Activated T-helper 17 cell treated with anti-CD3 and anti-CD28 coated beads, Interleukin-2, amount 50 U/mL, for 72 hours (primary cell): ENCODE results near the gene ANKRD52. TPM values are rescaled to one million over a fixed set of nuclear protein-coding genes. Genes with fewer than 3 reads are reported as not detected.

Source experiments
- ATAC-seq: fragments of 150-1000 bp; cut with Tn5 transposase; replicated peaks from 2 replicates; pipeline ENCODE4 v1.10.0; 2021; ENCODE audit warnings: mild to moderate bottlenecking, moderate library complexity
- H3K27ac Mint-ChIP-seq: one replicate; pipeline ENCODE4 v1.8.0; 2022; ENCODE audit warnings: mixed read lengths
- H3K27me3 Mint-ChIP-seq: one replicate; pipeline ENCODE4 v1.8.0; 2022; ENCODE audit warnings: mixed read lengths
- H3K36me3 Mint-ChIP-seq: one replicate; pipeline ENCODE4 v1.8.0; 2022; ENCODE audit warnings: low read depth, mild to moderate bottlenecking, mixed read lengths
- H3K4me1 Mint-ChIP-seq: one replicate; pipeline ENCODE4 v1.8.0; 2022; ENCODE audit warnings: mixed read lengths
- H3K4me3 Mint-ChIP-seq: one replicate; pipeline ENCODE4 v1.8.0; 2022; ENCODE audit warnings: mild to moderate bottlenecking, mixed read lengths
- H3K9me3 Mint-ChIP-seq: one replicate; pipeline ENCODE4 v1.8.0; 2022; ENCODE audit warnings: mixed read lengths
- total RNA-seq, 2 donors: library from RNA; stranded (reverse); gene quantifications; one replicate each; pipeline ENCODE4 v1.2.3, GENCODE V29; 2022

ANKRD52 gene
- total RNA-seq, 2 donors from 2014 or later = 31.1 to 43.0 TPM

GRCh38 chr12:56221757-56222530 lies 36.2 kb downstream of the ANKRD52 start, which contains the start of gene RNF41:
TSS of gene RNF41 (minus strand) at chr12:56221922. CDS start at chr12:56214047, 7,875 bp downstream.
- Mint-ChIP-seq H3K27me3 (no peaks in the 10 kb centered on the region), H3K9me3 (no peaks in the 10 kb centered on the region), H3K4me1 (peaks cover 23% of the 10 kb centered on the region), H3K27ac (peak within 1 kb of the TSS; percentile 99), H3K36me3 (peaks cover 36% of the 10 kb centered on the region), H3K4me3 (peak within 1 kb of the TSS; percentile 100)
- ATAC-seq = peak; percentile 88

GRCh38 chr12:56221232-56221756 lies 36.9 kb downstream of the ANKRD52 start:
- Mint-ChIP-seq H3K27me3 (no peaks in the 10 kb centered on the region), H3K27ac (peak overlapping the region; percentile 99), H3K9me3 (no peaks in the 10 kb centered on the region), H3K4me3 (peak overlapping the region; percentile 100), H3K4me1 (peaks cover 27% of the 10 kb centered on the region), H3K36me3 (peaks cover 36% of the 10 kb centered on the region)
- ATAC-seq = peak; percentile 35

GRCh38 chr12:56220611-56221231 lies 37.5 kb downstream of the ANKRD52 start:
- Mint-ChIP-seq H3K4me1 (peaks cover 27% of the 10 kb centered on the region), H3K4me3 (peak overlapping the region; percentile 100), H3K27me3 (no peaks in the 10 kb centered on the region), H3K9me3 (no peaks in the 10 kb centered on the region), H3K27ac (peak overlapping the region; percentile 99), H3K36me3 (peaks cover 36% of the 10 kb centered on the region)
- no peak for ATAC-seq

GRCh38 chr12:56219840-56220239 lies 38.3 kb downstream of the ANKRD52 start:
- H3K36me3 Mint-ChIP-seq = peaks cover 36% of the 10 kb centered on the region
- no peaks in the 10 kb centered on the region for H3K9me3 Mint-ChIP-seq
- H3K27ac Mint-ChIP-seq = no peak overlapping the region
- H3K4me3 Mint-ChIP-seq = no peak overlapping the region
- ATAC-seq = no peak
- peaks cover 18% of the 10 kb centered on the region for H3K4me1 Mint-ChIP-seq
- no peaks in the 10 kb centered on the region for H3K27me3 Mint-ChIP-seq

- H3K27ac Mint-ChIP-seq = peak overlapping the region; percentile 67
These were observed 41.7 kb downstream of the ANKRD52 start for GRCh38 chr12:56216461-56216860.

GRCh38 chr12:56213878-56214277 lies 44.3 kb downstream of the ANKRD52 start:
- peaks cover 5% of the 10 kb centered on the region for H3K4me1 Mint-ChIP-seq
- ATAC-seq = no peak
- H3K36me3 Mint-ChIP-seq = peaks cover 81% of the 10 kb centered on the region
- no peak overlapping the region for H3K27ac Mint-ChIP-seq
- no peaks in the 10 kb centered on the region for H3K27me3 Mint-ChIP-seq
- H3K9me3 Mint-ChIP-seq = no peaks in the 10 kb centered on the region
- no peak overlapping the region for H3K4me3 Mint-ChIP-seq

More at GRCh38 chr12:56216461-56216860, 41.7 kb downstream of the ANKRD52 start:
- peaks cover 5% of the 10 kb centered on the region for H3K4me1 Mint-ChIP-seq
- no peak for ATAC-seq
- H3K9me3 Mint-ChIP-seq = no peaks in the 10 kb centered on the region
- peaks cover 58% of the 10 kb centered on the region for H3K36me3 Mint-ChIP-seq
- H3K27me3 Mint-ChIP-seq = no peaks in the 10 kb centered on the region
- H3K4me3 Mint-ChIP-seq = no peak overlapping the region

- peak; percentile 96 for ATAC-seq
- Mint-ChIP-seq H3K36me3 (peaks cover 96% of the 10 kb centered on the region), H3K4me1 (peaks cover 5% of the 10 kb centered on the region)
These were observed 45.8 kb downstream of the ANKRD52 start for GRCh38 chr12:56212361-56212760.

GRCh38 chr12:56208006-56208405 lies 50.2 kb downstream of the ANKRD52 start:
- Mint-ChIP-seq H3K27me3 (no peaks in the 10 kb centered on the region), H3K36me3 (peaks cover 91% of the 10 kb centered on the region), H3K4me1 (peaks cover 9% of the 10 kb centered on the region), H3K27ac (no peak overlapping the region), H3K9me3 (no peaks in the 10 kb centered on the region), H3K4me3 (no peak overlapping the region)
- ATAC-seq = no peak

More at GRCh38 chr12:56212361-56212760, 45.8 kb downstream of the ANKRD52 start:
- H3K9me3 Mint-ChIP-seq = no peaks in the 10 kb centered on the region
- no peak overlapping the region for H3K4me3 Mint-ChIP-seq
- peak overlapping the region; percentile 68 for H3K27ac Mint-ChIP-seq
- no peaks in the 10 kb centered on the region for H3K27me3 Mint-ChIP-seq

- no peaks in the 10 kb centered on the region for H3K27me3 Mint-ChIP-seq
- ATAC-seq = peak; percentile 70
- H3K36me3 Mint-ChIP-seq = peaks cover 77% of the 10 kb centered on the region
- H3K4me1 Mint-ChIP-seq = peaks cover 9% of the 10 kb centered on the region
- no peaks in the 10 kb centered on the region for H3K9me3 Mint-ChIP-seq
- H3K4me3 Mint-ChIP-seq = no peak overlapping the region
- H3K27ac Mint-ChIP-seq = peak overlapping the region; percentile 31
These were observed 51.6 kb downstream of the ANKRD52 start for GRCh38 chr12:56206452-56207166.

GRCh38 chr12:56205445-56205844 lies 52.7 kb downstream of the ANKRD52 start:
- H3K4me3 Mint-ChIP-seq = no peak overlapping the region
- H3K9me3 Mint-ChIP-seq = no peaks in the 10 kb centered on the region
- no peak overlapping the region for H3K27ac Mint-ChIP-seq
- H3K36me3 Mint-ChIP-seq = peaks cover 65% of the 10 kb centered on the region
- no peaks in the 10 kb centered on the region for H3K27me3 Mint-ChIP-seq
- peaks cover 9% of the 10 kb centered on the region for H3K4me1 Mint-ChIP-seq
- ATAC-seq = no peak

- no peak for ATAC-seq
- Mint-ChIP-seq H3K36me3 (peaks cover 53% of the 10 kb centered on the region), H3K27ac (peak overlapping the region; percentile 3), H3K27me3 (no peaks in the 10 kb centered on the region), H3K4me3 (no peak overlapping the region), H3K4me1 (peaks cover 9% of the 10 kb centered on the region), H3K9me3 (no peaks in the 10 kb centered on the region)
These were observed 53.9 kb downstream of the ANKRD52 start for GRCh38 chr12:56204275-56204674.

GRCh38 chr12:56202838-56203237 lies 55.3 kb downstream of the ANKRD52 start:
- Mint-ChIP-seq H3K36me3 (peaks cover 39% of the 10 kb centered on the region), H3K4me1 (peaks cover 9% of the 10 kb centered on the region), H3K9me3 (no peaks in the 10 kb centered on the region), H3K27ac (peak overlapping the region; percentile 13), H3K27me3 (no peaks in the 10 kb centered on the region), H3K4me3 (no peak overlapping the region)
- ATAC-seq = no peak

GRCh38 chr12:56202366-56202765 lies 55.8 kb downstream of the ANKRD52 start:
- ATAC-seq = no peak
- H3K36me3 Mint-ChIP-seq = peaks cover 34% of the 10 kb centered on the region
- H3K27ac Mint-ChIP-seq = peak overlapping the region; percentile 13
- H3K27me3 Mint-ChIP-seq = no peaks in the 10 kb centered on the region
- no peaks in the 10 kb centered on the region for H3K9me3 Mint-ChIP-seq
- no peak overlapping the region for H3K4me3 Mint-ChIP-seq
- H3K4me1 Mint-ChIP-seq = peaks cover 9% of the 10 kb centered on the region

GRCh38 chr12:56198836-56199235 lies 59.3 kb downstream of the ANKRD52 start:
- Mint-ChIP-seq H3K4me1 (no peaks in the 10 kb centered on the region), H3K27ac (no peak overlapping the region), H3K27me3 (no peaks in the 10 kb centered on the region), H3K4me3 (no peak overlapping the region), H3K9me3 (no peaks in the 10 kb centered on the region), H3K36me3 (no peaks in the 10 kb centered on the region)
- ATAC-seq = no peak
